22Rv1 (cell line): ENCODE measurements around the gene CABLES2.

Source experiments
- CTCF ChIP-seq: fragments of 450-650 bp; IDR thresholded peaks from 2 replicates; pipeline ENCODE4 v1.5.1; 2017; ENCODE audit warnings: mild to moderate bottlenecking
- ZFX ChIP-seq: fragments of 450-650 bp; IDR thresholded peaks from 2 replicates; pipeline ENCODE4 v1.6.1; 2017; ENCODE audit warnings: antibody characterized with exemption, borderline replicate concordance

- TF ChIP-seq CTCF: peak; percentile 19; the same call in 1 of the 2 replicates
- TF ChIP-seq ZFX: no peak
These were observed 1.7 kb downstream of the CABLES2 start for GRCh38 chr20:62405108-62405980.
